Measurements from ENCODE around the gene MX1. TPM values are rescaled to one million over a fixed set of nuclear protein-coding genes. Genes with fewer than 3 reads are reported as not detected.

The MX1 gene
- total RNA-seq (100 to 1,000 TPM in 2 of 5 donors, 10 to 100 TPM in 3; 15.1 to 125 (median 66.9) TPM), polyA plus RNA-seq (10 to 100 TPM; 11.4 to 25.2 (median 25.1) TPM)
- long read RNA-seq, donor 1: 0 reads
- long read RNA-seq, donor 2: 0 reads
- long read RNA-seq, donor 3: 0 reads
- long read RNA-seq, donor 4: 0 reads
- long read RNA-seq, donor 5: 0 reads
- long read RNA-seq, donor 6, partial matches to known transcripts: 8 of 10 reads
- long read RNA-seq, donor 6, other reads (novel, unspliced or antisense): 0 of 10 reads
- long read RNA-seq, donor 7: 0 reads
- long read RNA-seq, donor 8: 0 reads
- long read RNA-seq, donor 9: 0 reads
- long read RNA-seq, donor 10: 0 reads

GRCh38 chr21:41425954-41426675 lies at the start of gene MX1:
Gene MX1, plus strand, starts transcription at chr21:41426239. Its CDS starts 5,832 bp downstream, at chr21:41432071.
- DNase-seq: peak; percentile 89 to 93
- intact Hi-C loops (cut with DNase I; ENCODE audit: low total_unique reads): no loop called here
- H3K4me3 ChIP-seq: peak within 1 kb of the TSS; percentile 64 to 76 (median 68)
- no peaks in the 10 kb centered on the region for H3K27me3 ChIP-seq
- H3K36me3 ChIP-seq: peaks cover 0 to 34% (median 26%) of the 10 kb centered on the region in 4 donors
- H3K4me1 ChIP-seq: peaks cover 10 to 29% (median 18%) of the 10 kb centered on the region in 4 donors
- no peaks in the 10 kb centered on the region for H3K9me3 ChIP-seq
- peak within 1 kb of the TSS; percentile 78 to 87 (median 80) for H3K27ac ChIP-seq
- WGBS, 5 donors: 0 to 1% (median 1%) methylated on average over 28 to 65 of the region's 65 CpGs
- TF ChIP-seq POLR2AphosphoS5 (IDR thresholded peaks at IDR 0.05) (peak; percentile 62 to 90 (median 86)), EP300 (IDR thresholded peaks at IDR 0.05) (no peak), POLR2A (IDR thresholded peaks at IDR 0.05) (peak in 1 of 4 donors; percentile 6), CTCF (IDR thresholded peaks at IDR 0.05) (no peak)

- no peak overlapping the region for H3K27ac ChIP-seq
- TF ChIP-seq POLR2A (IDR thresholded peaks at IDR 0.05) (no peak), CTCF (IDR thresholded peaks at IDR 0.05) (no peak), POLR2AphosphoS5 (IDR thresholded peaks at IDR 0.05) (no peak), EP300 (IDR thresholded peaks at IDR 0.05) (no peak)
- H3K27me3 ChIP-seq: no peaks in the 10 kb centered on the region
- no peaks in the 10 kb centered on the region for H3K9me3 ChIP-seq
- no peaks in the 10 kb centered on the region for H3K4me1 ChIP-seq
- intact Hi-C loops (cut with DNase I; ENCODE audit: low total_unique reads): no loop called here
- H3K36me3 ChIP-seq: peaks cover 0 to 59% (median 57%) of the 10 kb centered on the region in 4 donors
- DNase-seq: no peak
- 83 to 91% (median 88%) methylated on average over 16 of the region's 16 CpGs for WGBS, 5 donors
- H3K4me3 ChIP-seq: no peak overlapping the region
These were observed 48.3 kb upstream of the MX1 start for GRCh38 chr21:41377715-41378114.

- no peak overlapping the region for H3K27ac ChIP-seq
- H3K9me3 ChIP-seq: no peaks in the 10 kb centered on the region
- no peaks in the 10 kb centered on the region for H3K4me1 ChIP-seq
- H3K36me3 ChIP-seq: peaks cover 0 to 69% (median 65%) of the 10 kb centered on the region in 4 donors
- TF ChIP-seq POLR2A (IDR thresholded peaks at IDR 0.05) (no peak), CTCF (IDR thresholded peaks at IDR 0.05) (no peak), EP300 (IDR thresholded peaks at IDR 0.05) (no peak), POLR2AphosphoS5 (IDR thresholded peaks at IDR 0.05) (no peak)
- H3K4me3 ChIP-seq: no peak overlapping the region
- WGBS, 5 donors: 63 to 75% (median 64%) methylated on average over 4 to 8 of the region's 8 CpGs
- intact Hi-C loops (cut with DNase I; ENCODE audit: low total_unique reads): no loop called here
- H3K27me3 ChIP-seq: no peaks in the 10 kb centered on the region
- no peak for DNase-seq
These were observed 47.2 kb upstream of the MX1 start for GRCh38 chr21:41378849-41379248.

GRCh38 chr21:41379901-41380300 lies 46.1 kb upstream of the MX1 start:
- 90 to 94% (median 93%) methylated on average over 12 of the region's 12 CpGs for WGBS, 5 donors
- Histone ChIP-seq H3K4me3 (no peak overlapping the region), H3K27ac (no peak overlapping the region), H3K36me3 (peaks cover 0 to 69% (median 65%) of the 10 kb centered on the region in 4 donors), H3K27me3 (no peaks in the 10 kb centered on the region), H3K9me3 (no peaks in the 10 kb centered on the region), H3K4me1 (no peaks in the 10 kb centered on the region)
- no peak for TF ChIP-seq POLR2AphosphoS5 (IDR thresholded peaks at IDR 0.05)
- no peak for TF ChIP-seq EP300 (IDR thresholded peaks at IDR 0.05)
- no peak for TF ChIP-seq CTCF (IDR thresholded peaks at IDR 0.05)
- no peak for TF ChIP-seq POLR2A (IDR thresholded peaks at IDR 0.05)
- intact Hi-C loops (cut with DNase I; ENCODE audit: low total_unique reads): no loop called here
- DNase-seq: no peak

All from stomach (tissue), 19 donors.